Fibroblast of lung (primary cell): ENCODE measurements around the gene TKT. TPM values are rescaled to one million over a fixed set of nuclear protein-coding genes. Genes with fewer than 3 reads are reported as not detected.

ENCODE experiments used
- DNase-seq, 2 donors: peaks; one replicate each; pipeline versions ENCODE4 v3.0.0 to v3.0.0-alpha.2; 2010; ENCODE audit warnings: low read depth in 2 of 2
- H2AFZ ChIP-seq: 2 replicates; pipeline ENCODE4 v1.5.1; 2012; ENCODE audit warnings: low read length, control low read depth, inconsistent platforms
- H3K27ac ChIP-seq: 2 replicates; pipeline ENCODE4 v1.5.1; 2011; ENCODE audit warnings: low read length, control low read depth; ENCODE audit not compliant: insufficient read depth
- H3K27me3 ChIP-seq: 2 replicates; pipeline ENCODE4 v1.5.1; 2011; ENCODE audit warnings: mild to moderate bottlenecking, low read length; ENCODE audit not compliant: control insufficient read depth, insufficient read depth
- H3K36me3 ChIP-seq: 2 replicates; pipeline ENCODE4 v1.5.1; 2011; ENCODE audit warnings: low read length; ENCODE audit not compliant: control insufficient read depth, insufficient read depth
- H3K4me1 ChIP-seq: 2 replicates; pipeline ENCODE4 v1.5.1; 2011; ENCODE audit warnings: low read length; ENCODE audit not compliant: control insufficient read depth, insufficient read depth; ENCODE audit errors: extremely low read depth
- H3K4me2 ChIP-seq: 2 replicates; pipeline ENCODE4 v1.5.1; 2011; ENCODE audit warnings: low read length, control low read depth; ENCODE audit not compliant: insufficient read depth; ENCODE audit errors: extremely low read depth
- H3K4me3 ChIP-seq, 4 experiments: fragments of 200-600 bp in 1 of 4; sonication (generic) in 1 of 4; replicated peaks in 1 of 4; 2 replicates each; pipeline ENCODE4 v1.5.1; 2011 to 2016; ENCODE audit warnings: low read length in 4 of 4, low read depth in 3 of 4, mild to moderate bottlenecking in 3 of 4, control low read depth in 2 of 4, inconsistent platforms in 1 of 4, mixed read lengths in 1 of 4; ENCODE audit not compliant: insufficient read depth in 1 of 4; ENCODE audit errors: control extremely low read depth in 1 of 4
- H3K79me2 ChIP-seq: 2 replicates; pipeline ENCODE4 v1.5.1; 2012; ENCODE audit warnings: mild to moderate bottlenecking, low read length, inconsistent platforms; ENCODE audit not compliant: control insufficient read depth, insufficient read depth
- H3K9ac ChIP-seq: 2 replicates; pipeline ENCODE4 v1.5.1; 2011; ENCODE audit warnings: mild to moderate bottlenecking, low read length, control low read depth; ENCODE audit not compliant: insufficient read depth
- H3K9me3 ChIP-seq: 2 replicates; pipeline ENCODE4 v1.5.1; 2012; ENCODE audit warnings: low read depth, low read length; ENCODE audit not compliant: control insufficient read depth, insufficient read depth
- H4K20me1 ChIP-seq: 2 replicates; pipeline ENCODE4 v1.5.1; 2011; ENCODE audit warnings: low read length; ENCODE audit not compliant: control insufficient read depth, insufficient read depth; ENCODE audit errors: extremely low read depth
- EZH2 ChIP-seq: IDR thresholded peaks from 2 replicates; pipeline ENCODE4 v1.5.1; 2012; ENCODE audit warnings: low read length, control low read depth, mild to moderate bottlenecking; ENCODE audit errors: missing control alignments
- polyA plus RNA-seq, 2 donors: library from polyadenylated mRNA; depleted of rRNA in 1 of 2; stranded (reverse) in 1 of 2; unstranded in 1 of 2; fragments of >200 nt; gene quantifications; 2 replicates each; pipeline ENCODE4 v1.2.1, GENCODE V29; 2011 to 2012; ENCODE audit warnings: missing spikeins in 1 of 2
- total RNA-seq: library from RNA; depleted of rRNA; stranded (reverse); fragments of >200 nt; gene quantifications from 2 replicates; pipeline ENCODE4 v1.2.1, GENCODE V29; 2014
- TF ChIP-seq, protein P1 (sequence below), 2 donors: IDR thresholded peaks in 1 of 2; conservative IDR thresholded peaks in 1 of 2; 1 replicate in 1 of 2; 2 replicates in 1 of 2; pipeline ENCODE4 v1.5.1; 2011 to 2012; ENCODE audit warnings: low read length in 2 of 2, control low read depth in 1 of 2, inconsistent platforms in 1 of 2, low read depth in 1 of 2, mild to moderate bottlenecking in 1 of 2

Gene TKT
- total and polyA plus RNA-seq, 2 donors (not counting 1 experiment from before 2014, with no cell fraction given) = 163 to 810 TPM

DNA sequence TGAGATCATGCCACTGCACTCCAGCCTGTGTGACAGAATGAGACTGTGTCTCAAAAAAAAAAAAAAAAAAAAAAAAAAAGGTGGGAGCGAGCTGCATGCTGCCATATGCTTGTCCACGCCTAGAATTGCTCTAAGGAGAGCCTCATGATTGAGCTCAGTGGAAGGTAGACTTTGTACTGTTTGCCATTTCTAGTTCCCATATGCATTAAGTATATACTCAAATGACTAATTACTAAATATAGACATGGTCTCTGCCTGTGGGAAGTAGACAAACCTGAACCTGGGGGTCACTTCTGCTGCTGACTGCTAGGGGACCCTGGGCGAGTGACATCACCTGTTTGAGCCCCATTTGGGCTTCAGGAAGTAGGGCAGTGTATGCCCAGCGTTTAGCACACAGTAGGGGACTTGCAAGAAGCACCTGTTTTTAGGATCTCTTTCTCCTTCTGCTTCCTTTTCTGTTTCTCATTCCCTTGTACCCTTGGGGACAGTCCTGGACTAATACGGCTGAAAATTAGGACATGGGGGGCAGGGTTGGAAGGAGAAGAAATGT lies 67.6 kb downstream of the TKT start:
- DNase-seq = no peak

DNA sequence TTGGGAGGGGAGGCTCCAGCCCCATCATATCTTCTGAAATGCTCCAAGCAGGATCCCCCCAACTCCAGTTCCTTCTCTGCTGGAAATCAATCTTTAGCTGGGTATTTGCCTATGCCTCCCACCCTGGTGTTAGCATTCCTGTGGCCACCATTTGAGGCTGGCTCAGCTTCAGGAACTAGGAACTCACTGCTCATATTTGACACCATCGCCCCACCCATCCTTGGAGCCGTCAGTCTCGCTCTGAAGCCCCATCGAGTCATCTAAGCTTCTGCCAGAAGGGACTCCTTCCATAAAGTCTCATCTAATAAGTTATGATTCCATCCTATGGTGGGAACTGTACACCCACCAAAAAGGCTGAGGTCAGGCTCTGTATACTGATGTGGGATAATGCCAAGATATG lies 68.4 kb downstream of the TKT start:
- TF ChIP-seq EZH2 = no peak
- TF ChIP-seq, protein P1, sequence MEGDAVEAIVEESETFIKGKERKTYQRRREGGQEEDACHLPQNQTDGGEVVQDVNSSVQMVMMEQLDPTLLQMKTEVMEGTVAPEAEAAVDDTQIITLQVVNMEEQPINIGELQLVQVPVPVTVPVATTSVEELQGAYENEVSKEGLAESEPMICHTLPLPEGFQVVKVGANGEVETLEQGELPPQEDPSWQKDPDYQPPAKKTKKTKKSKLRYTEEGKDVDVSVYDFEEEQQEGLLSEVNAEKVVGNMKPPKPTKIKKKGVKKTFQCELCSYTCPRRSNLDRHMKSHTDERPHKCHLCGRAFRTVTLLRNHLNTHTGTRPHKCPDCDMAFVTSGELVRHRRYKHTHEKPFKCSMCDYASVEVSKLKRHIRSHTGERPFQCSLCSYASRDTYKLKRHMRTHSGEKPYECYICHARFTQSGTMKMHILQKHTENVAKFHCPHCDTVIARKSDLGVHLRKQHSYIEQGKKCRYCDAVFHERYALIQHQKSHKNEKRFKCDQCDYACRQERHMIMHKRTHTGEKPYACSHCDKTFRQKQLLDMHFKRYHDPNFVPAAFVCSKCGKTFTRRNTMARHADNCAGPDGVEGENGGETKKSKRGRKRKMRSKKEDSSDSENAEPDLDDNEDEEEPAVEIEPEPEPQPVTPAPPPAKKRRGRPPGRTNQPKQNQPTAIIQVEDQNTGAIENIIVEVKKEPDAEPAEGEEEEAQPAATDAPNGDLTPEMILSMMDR (conservative IDR thresholded peaks at IDR 0.05 in 1 of 2, IDR thresholded peaks at IDR 0.05 in 1 of 2; ENCODE audit: low read depth in 1 of 2, low read length in 2 of 2) = no peak
- Histone ChIP-seq H2AFZ (no peak overlapping the region), H3K27ac (no peak overlapping the region), H3K9ac (no peak overlapping the region), H4K20me1 (no peaks in the 10 kb centered on the region), H3K4me1 (no peaks in the 10 kb centered on the region), H3K27me3 (no peaks in the 10 kb centered on the region), H3K9me3 (no peaks in the 10 kb centered on the region), H3K4me3 (no peak overlapping the region), H3K36me3 (peaks cover 18% of the 10 kb centered on the region), H3K4me2 (no peak overlapping the region), H3K79me2 (no peaks in the 10 kb centered on the region)
- DNase-seq = peak; percentile 24 to 49

More for the DNA sequence above, 67.6 kb downstream of the TKT start:
- H3K4me3 ChIP-seq = no peak overlapping the region
- H3K9me3 ChIP-seq = no peaks in the 10 kb centered on the region
- no peak for TF ChIP-seq EZH2
- TF ChIP-seq, protein P1 (conservative IDR thresholded peaks at IDR 0.05 in 1 of 2, IDR thresholded peaks at IDR 0.05 in 1 of 2; ENCODE audit: low read depth in 1 of 2, low read length in 2 of 2) = no peak
- H3K79me2 ChIP-seq = no peaks in the 10 kb centered on the region
- H3K27me3 ChIP-seq = no peaks in the 10 kb centered on the region
- H3K36me3 ChIP-seq = peaks cover 17% of the 10 kb centered on the region
- H3K4me1 ChIP-seq = no peaks in the 10 kb centered on the region
- H3K27ac ChIP-seq = no peak overlapping the region
- no peak overlapping the region for H2AFZ ChIP-seq
- no peak overlapping the region for H3K4me2 ChIP-seq
- H4K20me1 ChIP-seq = no peaks in the 10 kb centered on the region
- H3K9ac ChIP-seq = no peak overlapping the region

DNA sequence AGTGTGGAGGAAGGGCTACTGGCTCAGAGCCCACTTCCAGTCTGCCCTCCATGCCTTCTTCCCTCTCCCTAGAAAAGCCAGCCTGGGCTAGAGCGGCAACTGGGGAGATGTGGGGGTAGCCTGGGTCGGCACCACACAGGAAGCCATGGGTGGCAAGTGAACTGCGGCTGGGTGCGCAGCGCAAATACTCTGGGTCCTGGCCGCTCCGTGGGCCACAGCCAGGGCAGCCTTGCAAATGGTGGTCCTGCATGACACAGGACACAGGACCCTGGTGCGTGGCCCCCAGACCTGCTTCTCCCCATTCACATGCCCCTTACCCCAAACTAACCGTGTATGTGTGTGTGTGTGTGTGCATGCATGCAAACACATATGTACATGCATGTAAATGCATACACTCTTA lies 69.1 kb downstream of the TKT start:
- H3K4me3 ChIP-seq = no peak overlapping the region
- no peaks in the 10 kb centered on the region for H4K20me1 ChIP-seq
- H2AFZ ChIP-seq = no peak overlapping the region
- TF ChIP-seq, protein P1 (conservative IDR thresholded peaks at IDR 0.05 in 1 of 2, IDR thresholded peaks at IDR 0.05 in 1 of 2; ENCODE audit: low read depth in 1 of 2, low read length in 2 of 2) = no peak
- TF ChIP-seq EZH2 = no peak
- H3K27me3 ChIP-seq = no peaks in the 10 kb centered on the region
- H3K79me2 ChIP-seq = no peaks in the 10 kb centered on the region
- H3K9me3 ChIP-seq = no peaks in the 10 kb centered on the region
- H3K9ac ChIP-seq = no peak overlapping the region
- DNase-seq = no peak
- no peaks in the 10 kb centered on the region for H3K4me1 ChIP-seq
- H3K36me3 ChIP-seq = peaks cover 18% of the 10 kb centered on the region
- H3K4me2 ChIP-seq = no peak overlapping the region
- H3K27ac ChIP-seq = no peak overlapping the region
